GM10266 (cell line): ENCODE results near the gene LRRC34.

ENCODE experiments used
- DNase-seq: peaks from one replicate; pipeline ENCODE4 v3.0.0; 2012; ENCODE audit errors: extremely low spot score
- TF ChIP-seq, protein P1 (sequence below): IDR thresholded peaks from 2 replicates; pipeline ENCODE4 v1.5.1; 2012; ENCODE audit warnings: mild to moderate bottlenecking, low read depth; ENCODE audit not compliant: control insufficient read depth, insufficient read depth; ENCODE audit errors: missing control alignments

The LRRC34 gene

DNA sequence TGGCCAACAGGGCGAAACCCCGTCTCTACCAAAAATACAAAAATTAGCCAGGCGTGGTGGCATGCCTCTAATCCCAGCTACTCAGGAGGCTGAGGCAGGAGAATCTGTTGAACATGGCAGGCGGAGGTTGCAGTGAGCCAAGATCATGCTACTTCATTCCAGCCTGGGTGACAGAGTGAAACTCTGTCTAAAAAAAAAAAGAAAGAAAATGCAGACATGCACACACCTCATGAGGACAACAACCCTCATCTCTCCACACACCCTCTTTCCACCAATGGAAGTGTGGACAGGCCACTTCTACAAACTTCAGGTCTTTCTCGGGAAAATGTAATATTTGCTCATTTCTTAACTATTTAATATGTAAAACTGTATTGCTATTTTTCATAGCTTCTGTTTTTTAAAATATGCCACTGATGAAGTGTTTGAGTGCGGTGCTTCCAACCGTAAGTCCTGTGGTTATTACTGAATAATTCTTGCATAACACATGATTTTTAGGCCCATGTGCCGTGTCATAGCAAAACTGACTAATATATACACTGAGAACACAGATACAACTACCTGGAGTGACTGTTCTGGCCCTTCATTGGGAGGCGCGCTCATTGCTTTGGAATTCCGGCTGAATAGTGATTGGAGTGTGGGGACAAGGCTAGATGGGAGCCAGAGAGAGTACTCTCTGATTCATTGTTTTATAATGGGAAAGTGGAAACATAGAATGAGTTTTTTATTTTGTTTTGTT lies 33.9 kb upstream of the LRRC34 start:
- peak; percentile 69 for DNase-seq
- TF ChIP-seq, protein P1, sequence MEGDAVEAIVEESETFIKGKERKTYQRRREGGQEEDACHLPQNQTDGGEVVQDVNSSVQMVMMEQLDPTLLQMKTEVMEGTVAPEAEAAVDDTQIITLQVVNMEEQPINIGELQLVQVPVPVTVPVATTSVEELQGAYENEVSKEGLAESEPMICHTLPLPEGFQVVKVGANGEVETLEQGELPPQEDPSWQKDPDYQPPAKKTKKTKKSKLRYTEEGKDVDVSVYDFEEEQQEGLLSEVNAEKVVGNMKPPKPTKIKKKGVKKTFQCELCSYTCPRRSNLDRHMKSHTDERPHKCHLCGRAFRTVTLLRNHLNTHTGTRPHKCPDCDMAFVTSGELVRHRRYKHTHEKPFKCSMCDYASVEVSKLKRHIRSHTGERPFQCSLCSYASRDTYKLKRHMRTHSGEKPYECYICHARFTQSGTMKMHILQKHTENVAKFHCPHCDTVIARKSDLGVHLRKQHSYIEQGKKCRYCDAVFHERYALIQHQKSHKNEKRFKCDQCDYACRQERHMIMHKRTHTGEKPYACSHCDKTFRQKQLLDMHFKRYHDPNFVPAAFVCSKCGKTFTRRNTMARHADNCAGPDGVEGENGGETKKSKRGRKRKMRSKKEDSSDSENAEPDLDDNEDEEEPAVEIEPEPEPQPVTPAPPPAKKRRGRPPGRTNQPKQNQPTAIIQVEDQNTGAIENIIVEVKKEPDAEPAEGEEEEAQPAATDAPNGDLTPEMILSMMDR: no peak

DNA sequence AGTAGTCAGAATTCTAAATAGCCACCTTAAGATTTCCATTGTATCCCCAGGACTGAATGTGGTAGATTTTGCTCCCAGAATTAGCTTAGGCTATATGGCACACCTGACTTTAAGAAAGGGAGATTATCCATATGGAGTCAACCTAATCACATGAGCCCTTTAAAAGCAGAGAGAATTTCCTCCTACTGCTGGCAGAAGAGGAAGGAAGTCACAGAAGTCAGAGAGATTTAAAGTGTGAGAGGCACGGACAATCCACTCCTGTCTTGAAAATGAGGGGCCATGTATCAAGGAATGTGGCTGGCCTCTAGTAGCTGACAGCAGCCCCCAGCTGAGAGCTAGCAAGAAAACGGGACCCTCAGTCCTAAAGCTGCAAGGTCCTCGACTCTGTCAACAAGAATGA lies 30.3 kb upstream of the LRRC34 start:
- DNase-seq: no peak

DNA sequence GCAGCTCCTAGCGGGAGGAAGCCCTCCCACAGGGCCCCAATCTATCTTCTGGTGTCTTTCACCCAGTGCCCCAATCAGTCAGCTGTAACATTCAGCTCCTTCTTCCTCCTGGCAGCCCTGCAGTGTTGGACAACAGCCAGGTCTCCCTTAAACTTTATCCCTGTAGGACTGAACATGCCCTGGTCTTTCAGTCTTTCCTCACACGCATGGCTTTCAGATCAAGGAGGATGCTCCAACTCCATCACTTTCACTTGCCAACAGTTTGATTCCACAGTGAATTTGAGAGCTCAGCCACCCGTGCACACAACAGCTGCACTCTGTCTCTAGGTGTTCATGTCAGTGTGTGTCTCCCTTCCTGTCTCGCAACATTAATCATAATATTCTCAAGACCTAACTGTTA lies 28.5 kb upstream of the LRRC34 start:
- TF ChIP-seq, protein P1: no peak

More for the DNA sequence above, 30.3 kb upstream of the LRRC34 start:
- TF ChIP-seq, protein P1: no peak

DNA sequence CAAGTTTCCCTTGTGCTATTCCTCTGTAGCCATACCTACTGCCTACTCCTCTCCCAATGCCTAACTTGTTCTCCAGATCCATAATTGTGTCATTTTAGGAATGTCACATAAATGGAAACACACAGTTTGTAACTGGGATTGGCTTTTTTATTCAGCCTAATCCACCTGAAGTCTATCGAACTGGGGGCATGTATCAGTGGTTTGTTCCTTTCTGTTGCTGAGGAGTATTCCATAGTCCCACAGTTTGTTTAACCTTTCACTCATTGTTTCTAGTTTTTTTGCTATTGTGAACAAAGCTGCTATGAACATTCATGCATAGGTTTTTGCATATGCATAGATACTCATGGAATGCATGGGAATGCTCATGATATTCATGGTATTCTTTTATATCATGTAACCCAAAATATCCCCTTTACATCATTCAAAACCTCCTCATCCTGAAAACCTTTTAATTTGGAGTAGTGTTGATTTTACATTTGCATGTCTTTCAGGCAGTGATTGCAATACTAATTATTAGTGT lies 25.9 kb upstream of the LRRC34 start:
- TF ChIP-seq, protein P1: no peak
- DNase-seq: no peak

More for the DNA sequence above, 28.5 kb upstream of the LRRC34 start:
- DNase-seq: no peak

DNA sequence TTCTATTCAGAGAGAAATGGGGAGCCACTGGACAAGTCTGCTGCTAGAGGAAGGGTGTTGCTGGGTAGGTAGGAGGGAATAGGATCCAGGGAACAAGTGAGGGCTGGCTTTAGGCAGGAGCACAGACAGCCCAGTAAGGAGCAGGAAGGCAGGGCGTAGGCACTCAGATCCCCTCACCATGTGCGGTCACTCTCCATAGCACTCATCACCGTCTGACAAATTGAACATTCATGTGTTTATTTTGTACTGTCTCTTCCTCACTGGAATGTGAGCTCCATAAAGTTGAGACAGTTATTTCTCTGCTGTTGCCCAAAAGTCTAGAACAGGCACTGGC lies 24.2 kb upstream of the LRRC34 start:
- no peak for DNase-seq
- TF ChIP-seq, protein P1: no peak

DNA sequence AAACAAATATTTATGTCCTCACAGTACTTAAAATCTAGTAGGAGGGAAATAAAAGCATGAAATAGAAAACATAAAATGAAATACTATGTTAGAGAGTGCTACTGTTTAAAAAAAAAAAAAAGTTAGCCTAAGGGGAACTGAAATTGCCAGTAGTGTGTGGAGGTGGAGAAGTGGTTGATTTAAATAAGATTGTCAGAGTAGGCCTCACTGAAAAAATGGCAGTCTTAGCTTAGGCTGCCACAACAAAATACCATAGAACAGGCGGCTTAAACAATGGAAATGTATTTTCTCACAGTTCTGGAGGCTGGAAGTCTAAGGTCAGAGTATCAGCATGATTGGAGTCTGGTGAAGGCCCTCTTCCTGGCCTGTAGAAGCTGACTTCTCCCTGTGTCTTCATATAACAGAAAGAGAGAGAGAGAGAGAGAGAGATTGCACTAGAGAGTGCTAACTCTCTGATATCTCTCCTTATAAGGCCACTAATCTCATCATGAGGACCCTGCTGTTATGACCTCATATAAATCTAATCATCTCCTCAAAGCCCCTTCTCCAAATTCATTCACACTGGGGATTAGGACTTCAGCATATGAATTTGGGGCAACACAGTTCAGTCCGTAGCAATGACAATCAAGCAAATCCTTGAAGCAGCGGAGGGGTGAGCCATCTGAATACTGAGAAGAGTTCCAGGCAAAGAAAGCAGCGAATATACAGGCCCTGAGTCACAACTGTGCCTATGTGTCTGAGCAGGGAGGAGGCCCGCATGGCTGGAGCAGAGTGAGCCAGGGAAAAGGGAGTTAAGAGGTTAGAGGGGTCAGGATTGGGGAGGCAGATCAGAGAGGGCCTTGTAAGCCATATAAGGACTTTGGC lies 23.6 kb upstream of the LRRC34 start:
- DNase-seq: peak; percentile 76
- TF ChIP-seq, protein P1: no peak

DNA sequence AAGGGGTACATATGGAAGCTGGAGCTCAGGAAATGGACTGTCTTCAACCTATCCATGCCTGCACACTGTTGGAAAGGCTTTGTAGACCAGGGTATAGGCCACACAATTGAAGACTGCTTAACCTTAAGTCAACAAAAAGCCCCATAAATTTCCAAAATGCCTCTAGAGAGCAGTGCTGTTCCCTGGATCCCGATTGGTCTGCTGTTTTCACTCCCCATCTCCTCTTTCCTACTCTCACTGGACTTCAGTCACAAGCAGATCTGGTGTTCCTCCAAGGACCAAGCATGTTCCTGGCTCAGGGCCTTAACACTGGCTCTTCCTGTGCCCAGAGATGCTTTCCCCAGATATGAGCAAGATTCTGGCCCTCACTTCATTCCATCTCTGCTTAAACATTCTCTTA lies 22.8 kb upstream of the LRRC34 start:
- TF ChIP-seq, protein P1: no peak
- no peak for DNase-seq
